ENCODE measurements around the gene SNX25.

Gene SNX25

DNA sequence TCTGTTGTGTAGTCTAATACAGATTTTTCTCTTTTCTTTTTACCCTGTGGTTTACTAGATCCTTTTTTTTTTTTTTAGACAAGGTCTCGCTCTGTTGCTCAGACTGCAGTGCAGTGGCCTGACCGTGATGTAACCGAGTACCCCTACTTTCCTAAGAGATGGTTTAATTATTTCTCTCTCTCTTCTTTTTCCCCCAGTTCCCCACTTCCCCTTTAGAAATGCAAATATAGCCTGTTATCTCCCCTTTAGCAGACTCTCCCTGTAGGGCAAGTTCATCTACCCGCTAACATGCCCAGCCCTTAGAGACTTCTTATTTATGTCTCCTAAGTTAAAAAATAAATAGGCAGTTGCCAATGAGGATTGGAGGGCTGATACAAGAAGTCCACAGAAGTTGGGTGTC is 4.5 kb downstream of the SNX25 start:
- DNase-seq (ENCODE audit: low read depth) = no peak

DNA sequence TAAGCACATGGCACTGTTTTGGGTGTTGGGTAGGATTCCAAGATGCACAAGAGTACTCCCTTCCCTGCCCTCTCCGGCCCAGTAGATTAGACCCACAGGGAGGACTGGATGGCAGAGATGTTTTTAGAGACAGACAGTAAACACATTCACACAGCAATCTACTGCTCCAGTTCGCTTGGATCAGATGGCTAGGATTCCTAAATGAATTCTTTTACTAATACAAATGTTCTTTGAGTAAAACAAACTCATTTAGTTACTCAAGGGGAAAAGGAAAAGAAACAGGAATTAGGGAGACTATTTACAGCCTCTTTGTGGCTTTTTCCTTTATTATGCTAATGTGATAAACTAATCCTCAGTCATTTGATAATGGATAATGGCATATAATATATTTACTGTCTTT is 5.9 kb downstream of the SNX25 start:
- H3K4me3 ChIP-seq (ENCODE audit: low read length) = no peak overlapping the region
- no peak for DNase-seq (ENCODE audit: low read depth)

More for the DNA sequence above, 4.5 kb downstream of the SNX25 start:
- TF ChIP-seq, protein P1, sequence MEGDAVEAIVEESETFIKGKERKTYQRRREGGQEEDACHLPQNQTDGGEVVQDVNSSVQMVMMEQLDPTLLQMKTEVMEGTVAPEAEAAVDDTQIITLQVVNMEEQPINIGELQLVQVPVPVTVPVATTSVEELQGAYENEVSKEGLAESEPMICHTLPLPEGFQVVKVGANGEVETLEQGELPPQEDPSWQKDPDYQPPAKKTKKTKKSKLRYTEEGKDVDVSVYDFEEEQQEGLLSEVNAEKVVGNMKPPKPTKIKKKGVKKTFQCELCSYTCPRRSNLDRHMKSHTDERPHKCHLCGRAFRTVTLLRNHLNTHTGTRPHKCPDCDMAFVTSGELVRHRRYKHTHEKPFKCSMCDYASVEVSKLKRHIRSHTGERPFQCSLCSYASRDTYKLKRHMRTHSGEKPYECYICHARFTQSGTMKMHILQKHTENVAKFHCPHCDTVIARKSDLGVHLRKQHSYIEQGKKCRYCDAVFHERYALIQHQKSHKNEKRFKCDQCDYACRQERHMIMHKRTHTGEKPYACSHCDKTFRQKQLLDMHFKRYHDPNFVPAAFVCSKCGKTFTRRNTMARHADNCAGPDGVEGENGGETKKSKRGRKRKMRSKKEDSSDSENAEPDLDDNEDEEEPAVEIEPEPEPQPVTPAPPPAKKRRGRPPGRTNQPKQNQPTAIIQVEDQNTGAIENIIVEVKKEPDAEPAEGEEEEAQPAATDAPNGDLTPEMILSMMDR (IDR thresholded peaks at IDR 0.05; ENCODE audit: insufficient read depth, low read depth, low read length, missing control alignments) = no peak
- H3K4me3 ChIP-seq (ENCODE audit: low read length) = no peak overlapping the region

DNA sequence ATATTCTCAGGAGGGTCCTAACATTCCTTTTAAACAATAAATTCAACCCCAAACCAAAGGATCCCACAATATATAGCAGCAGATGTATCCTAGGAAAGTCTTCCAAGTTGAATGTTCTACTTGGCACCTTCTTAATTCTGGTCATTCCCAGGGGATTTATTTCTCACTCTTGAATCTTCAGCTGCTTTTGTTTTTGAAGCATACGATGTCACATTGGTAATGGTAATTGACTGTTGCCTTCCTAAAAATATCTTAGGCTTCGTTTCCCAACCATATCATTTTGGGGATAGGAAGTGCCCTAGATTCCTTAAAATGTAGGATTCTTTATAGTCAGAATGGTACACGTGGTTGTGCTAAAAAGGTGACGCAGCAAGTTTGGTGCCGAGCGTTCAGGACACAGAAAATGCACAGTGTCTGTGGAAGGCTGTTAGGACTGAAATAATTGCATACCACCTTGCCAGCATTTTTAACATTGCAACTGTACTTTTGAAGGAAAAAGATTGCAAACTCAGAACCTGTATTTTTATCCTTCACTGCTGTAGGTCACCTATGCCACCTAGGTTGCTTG is 8.1 kb downstream of the SNX25 start:
- TF ChIP-seq, protein P1 (IDR thresholded peaks at IDR 0.05; ENCODE audit: insufficient read depth, low read depth, low read length, missing control alignments) = no peak
- H3K4me3 ChIP-seq (ENCODE audit: low read length) = no peak overlapping the region
- DNase-seq (ENCODE audit: low read depth) = no peak

More for the DNA sequence above, 5.9 kb downstream of the SNX25 start:
- TF ChIP-seq, protein P1 (IDR thresholded peaks at IDR 0.05; ENCODE audit: insufficient read depth, low read depth, low read length, missing control alignments) = no peak

GRCh38 chr4:185218312-185218711 is 8.9 kb downstream of the SNX25 start:
- no peak for DNase-seq (ENCODE audit: low read depth)
- TF ChIP-seq, protein P1 (IDR thresholded peaks at IDR 0.05; ENCODE audit: insufficient read depth, low read depth, low read length, missing control alignments) = no peak
- H3K4me3 ChIP-seq (ENCODE audit: low read length) = no peak overlapping the region

GRCh38 chr4:185219551-185220344 is 10.3 kb downstream of the SNX25 start:
- no peak overlapping the region for H3K4me3 ChIP-seq (ENCODE audit: low read length)
- no peak for DNase-seq (ENCODE audit: low read depth)
- TF ChIP-seq, protein P1 (IDR thresholded peaks at IDR 0.05; ENCODE audit: insufficient read depth, low read depth, low read length, missing control alignments) = no peak

DNA sequence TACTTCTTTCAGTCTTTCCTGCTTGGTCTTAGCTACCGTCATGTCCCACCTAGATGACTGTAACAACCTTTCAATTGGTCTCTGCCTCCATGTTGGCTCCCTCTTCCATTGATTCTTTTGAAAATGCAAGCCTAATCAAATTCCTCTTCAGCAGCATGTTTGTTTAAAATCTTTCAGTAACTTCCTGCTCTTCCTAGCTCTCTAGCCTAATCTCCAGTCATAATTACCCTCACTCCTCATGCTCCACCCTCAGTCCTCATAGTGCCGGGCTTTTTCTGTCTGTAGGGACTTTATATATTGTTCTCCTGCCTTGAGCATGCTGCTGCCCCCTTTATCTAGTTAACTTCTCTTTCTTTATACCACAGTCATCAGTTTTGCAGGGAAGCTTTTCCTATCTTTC is 12.1 kb downstream of the SNX25 start:
- DNase-seq (ENCODE audit: low read depth) = no peak
- H3K4me3 ChIP-seq (ENCODE audit: low read length) = no peak overlapping the region
- TF ChIP-seq, protein P1 (IDR thresholded peaks at IDR 0.05; ENCODE audit: insufficient read depth, low read depth, low read length, missing control alignments) = no peak

Data from epithelial cell of esophagus (primary cell).